ENCODE results near the gene KRT77. TPM values are rescaled to one million over a fixed set of nuclear protein-coding genes. Genes with fewer than 3 reads are reported as not detected.

The KRT77 gene
- polyA plus RNA-seq: not detected in 2 replicates
- not detected in 2 replicates for polyA minus RNA-seq

DNA sequence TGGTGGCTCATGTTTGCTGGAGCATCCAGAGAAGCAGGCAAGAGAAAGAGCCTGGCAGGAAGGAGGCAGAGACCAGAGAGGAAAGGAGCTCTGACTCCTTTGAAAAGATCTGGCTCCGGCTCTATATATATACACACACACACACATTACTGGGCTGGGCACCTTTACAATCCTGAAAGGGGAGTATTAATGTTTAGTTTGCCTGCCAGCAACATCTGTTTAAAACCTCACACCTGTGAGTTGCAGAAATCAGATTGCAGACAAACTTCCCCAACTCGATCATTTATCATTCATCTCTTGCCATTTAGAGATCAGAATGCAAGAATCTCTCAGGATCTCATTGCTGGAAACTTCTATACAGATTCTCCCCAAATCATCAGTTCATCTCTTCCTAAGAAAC, at the start of gene KRT77:
Gene KRT77, minus strand, starts transcription at position 101 of the 400 bp plus-strand sequence. Its CDS starts 90 bp downstream, at position 11.
- TF ChIP-seq RAD21 (conservative IDR thresholded peaks at IDR 0.05): no peak
- TF ChIP-seq MXI1 (conservative IDR thresholded peaks at IDR 0.05; ENCODE audit: poor library complexity, severe bottlenecking): no peak
- no peak for TF ChIP-seq POLR2AphosphoS5 (IDR thresholded peaks at IDR 0.05)
- TF ChIP-seq TAF1 (IDR thresholded peaks at IDR 0.05; ENCODE audit: low read depth): no peak
- no peak for TF ChIP-seq EP300 (conservative IDR thresholded peaks at IDR 0.05; ENCODE audit: poor library complexity, severe bottlenecking)
- no peak for TF ChIP-seq CTCF (IDR thresholded peaks at IDR 0.05; ENCODE audit: poor library complexity, severe bottlenecking)
- TF ChIP-seq SMC3 (conservative IDR thresholded peaks at IDR 0.05; ENCODE audit: poor library complexity): no peak
- TF ChIP-seq EZH2 (IDR thresholded peaks at IDR 0.05; ENCODE audit: borderline replicate concordance, insufficient read depth, low read length, poor library complexity, severe bottlenecking): no peak
- TF ChIP-seq, protein P1, sequence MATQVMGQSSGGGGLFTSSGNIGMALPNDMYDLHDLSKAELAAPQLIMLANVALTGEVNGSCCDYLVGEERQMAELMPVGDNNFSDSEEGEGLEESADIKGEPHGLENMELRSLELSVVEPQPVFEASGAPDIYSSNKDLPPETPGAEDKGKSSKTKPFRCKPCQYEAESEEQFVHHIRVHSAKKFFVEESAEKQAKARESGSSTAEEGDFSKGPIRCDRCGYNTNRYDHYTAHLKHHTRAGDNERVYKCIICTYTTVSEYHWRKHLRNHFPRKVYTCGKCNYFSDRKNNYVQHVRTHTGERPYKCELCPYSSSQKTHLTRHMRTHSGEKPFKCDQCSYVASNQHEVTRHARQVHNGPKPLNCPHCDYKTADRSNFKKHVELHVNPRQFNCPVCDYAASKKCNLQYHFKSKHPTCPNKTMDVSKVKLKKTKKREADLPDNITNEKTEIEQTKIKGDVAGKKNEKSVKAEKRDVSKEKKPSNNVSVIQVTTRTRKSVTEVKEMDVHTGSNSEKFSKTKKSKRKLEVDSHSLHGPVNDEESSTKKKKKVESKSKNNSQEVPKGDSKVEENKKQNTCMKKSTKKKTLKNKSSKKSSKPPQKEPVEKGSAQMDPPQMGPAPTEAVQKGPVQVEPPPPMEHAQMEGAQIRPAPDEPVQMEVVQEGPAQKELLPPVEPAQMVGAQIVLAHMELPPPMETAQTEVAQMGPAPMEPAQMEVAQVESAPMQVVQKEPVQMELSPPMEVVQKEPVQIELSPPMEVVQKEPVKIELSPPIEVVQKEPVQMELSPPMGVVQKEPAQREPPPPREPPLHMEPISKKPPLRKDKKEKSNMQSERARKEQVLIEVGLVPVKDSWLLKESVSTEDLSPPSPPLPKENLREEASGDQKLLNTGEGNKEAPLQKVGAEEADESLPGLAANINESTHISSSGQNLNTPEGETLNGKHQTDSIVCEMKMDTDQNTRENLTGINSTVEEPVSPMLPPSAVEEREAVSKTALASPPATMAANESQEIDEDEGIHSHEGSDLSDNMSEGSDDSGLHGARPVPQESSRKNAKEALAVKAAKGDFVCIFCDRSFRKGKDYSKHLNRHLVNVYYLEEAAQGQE (IDR thresholded peaks at IDR 0.05; ENCODE audit: borderline replicate concordance): no peak
- no peaks in the 10 kb centered on the region for H3K79me2 ChIP-seq (replicated peaks; ENCODE audit: insufficient read depth, low read length)
- no peaks in the 10 kb centered on the region for H4K20me1 ChIP-seq (ENCODE audit: insufficient read depth)

DNA sequence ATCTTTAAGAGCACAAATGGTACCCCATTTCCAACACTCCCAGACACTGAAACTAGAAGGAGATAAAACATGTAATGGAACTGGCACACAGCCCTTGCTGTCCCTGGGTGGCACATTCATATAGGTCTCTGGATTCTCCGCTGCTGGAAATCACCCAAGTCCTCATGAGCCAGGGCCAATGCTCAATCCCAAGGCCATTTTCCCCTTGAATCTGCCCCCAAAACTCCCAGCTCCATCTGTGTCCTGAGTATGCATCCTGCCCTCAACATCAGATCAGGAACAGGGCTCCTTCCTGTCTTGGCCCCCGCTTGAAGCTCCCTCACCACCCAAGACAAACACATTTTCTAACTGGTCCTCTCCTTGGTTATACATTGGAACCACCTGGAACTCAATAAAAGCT, 49.2 kb upstream of the KRT77 start:
- no peak for TF ChIP-seq SMC3 (conservative IDR thresholded peaks at IDR 0.05; ENCODE audit: poor library complexity)
- TF ChIP-seq CTCF (IDR thresholded peaks at IDR 0.05; ENCODE audit: poor library complexity, severe bottlenecking): no peak
- TF ChIP-seq EP300 (conservative IDR thresholded peaks at IDR 0.05; ENCODE audit: poor library complexity, severe bottlenecking): no peak
- TF ChIP-seq TAF1 (IDR thresholded peaks at IDR 0.05; ENCODE audit: low read depth): no peak
- no peak for TF ChIP-seq EZH2 (IDR thresholded peaks at IDR 0.05; ENCODE audit: borderline replicate concordance, insufficient read depth, low read length, poor library complexity, severe bottlenecking)
- TF ChIP-seq POLR2AphosphoS5 (IDR thresholded peaks at IDR 0.05): no peak
- TF ChIP-seq RAD21 (conservative IDR thresholded peaks at IDR 0.05): no peak
- TF ChIP-seq, protein P1 (IDR thresholded peaks at IDR 0.05; ENCODE audit: borderline replicate concordance): no peak
- no peak for TF ChIP-seq MXI1 (conservative IDR thresholded peaks at IDR 0.05; ENCODE audit: poor library complexity, severe bottlenecking)
- Histone ChIP-seq H3K36me3 (ENCODE audit: insufficient read depth, low read length) (no peaks in the 10 kb centered on the region), H3K9ac (ENCODE audit: low read length) (no peak overlapping the region), H3K27me3 (ENCODE audit: insufficient read depth, low read depth, low read length) (no peaks in the 10 kb centered on the region), H3K9me3 (ENCODE audit: low read length) (no peaks in the 10 kb centered on the region), H3K4me3 (ENCODE audit: low read length) (no peak overlapping the region), H2AFZ (ENCODE audit: low read depth, low read length) (no peak overlapping the region), H3K27ac (ENCODE audit: low read length) (no peak overlapping the region), H3F3A (ENCODE audit: insufficient read depth, low read length, poor library complexity, severe bottlenecking) (no peaks in the 10 kb centered on the region), H3K79me2 (replicated peaks; ENCODE audit: insufficient read depth, low read length) (no peaks in the 10 kb centered on the region), H4K20me1 (ENCODE audit: insufficient read depth) (no peaks in the 10 kb centered on the region), H3K4me2 (ENCODE audit: low read length) (no peak overlapping the region), H3K9me2 (ENCODE audit: insufficient read depth, low read length) (no peaks in the 10 kb centered on the region)

More for the DNA sequence above, at the start of gene KRT77:
- Histone ChIP-seq H3K4me2 (ENCODE audit: low read length) (no peak within 1 kb of the TSS), H3F3A (ENCODE audit: insufficient read depth, low read length, poor library complexity, severe bottlenecking) (no peaks in the 10 kb centered on the region), H3K9me2 (ENCODE audit: insufficient read depth, low read length) (no peaks in the 10 kb centered on the region), H3K9ac (ENCODE audit: low read length) (no peak within 1 kb of the TSS), H3K4me3 (ENCODE audit: low read length) (no peak within 1 kb of the TSS), H3K27ac (ENCODE audit: low read length) (no peak within 1 kb of the TSS), H2AFZ (ENCODE audit: low read depth, low read length) (no peak within 1 kb of the TSS), H3K27me3 (ENCODE audit: insufficient read depth, low read depth, low read length) (no peaks in the 10 kb centered on the region), H3K9me3 (ENCODE audit: low read length) (no peaks in the 10 kb centered on the region), H3K36me3 (ENCODE audit: insufficient read depth, low read length) (no peaks in the 10 kb centered on the region)

Data from neural cell (in vitro differentiated cells).